DMS114 treated with DMSO at 0.1 percent for 48 hours (cell line): ENCODE data around the gene NRAS.
"Not testable (repeated sequence)": the region's sequence is repeated elsewhere in the genome, so short reads cannot be mapped to it uniquely, and the experiment has no call there.

ENCODE experiments used
- DNase-seq: peaks from one replicate; lab custom pipeline; 2025; ENCODE audit not compliant: unreplicated experiment; lab: John Stamatoyannopoulos, UW

NRAS gene

GRCh38 chr1:114716304-114717170 is at the start of gene NRAS:
NRAS (minus strand) TSS chr1:114716771; CDS start chr1:114716160, 611 bp downstream.
- DNase-seq = peak; percentile 86

DNA sequence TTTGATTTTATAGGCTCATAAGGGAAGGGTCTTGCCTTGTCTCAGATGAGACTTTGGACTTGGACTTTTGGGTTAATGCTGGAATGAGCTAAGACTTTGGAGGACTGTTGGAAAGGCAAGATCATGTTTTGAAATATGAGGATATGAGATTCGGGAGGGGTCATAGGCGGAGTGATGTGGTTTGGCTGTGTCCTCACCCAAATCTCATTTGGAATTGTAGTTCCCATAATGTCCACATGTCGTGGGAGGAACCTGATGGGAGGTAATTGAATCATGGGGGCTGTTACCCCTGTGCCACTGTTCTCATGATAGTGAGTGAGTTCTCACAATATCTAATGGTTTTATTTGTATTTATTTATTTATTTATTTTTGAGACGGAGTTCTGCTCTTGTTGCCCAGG is 48.1 kb upstream of the NRAS start:
- DNase-seq = no peak

GRCh38 chr1:114758256-114758832 is 41.8 kb upstream of the NRAS start:
- DNase-seq = no peak

DNA sequence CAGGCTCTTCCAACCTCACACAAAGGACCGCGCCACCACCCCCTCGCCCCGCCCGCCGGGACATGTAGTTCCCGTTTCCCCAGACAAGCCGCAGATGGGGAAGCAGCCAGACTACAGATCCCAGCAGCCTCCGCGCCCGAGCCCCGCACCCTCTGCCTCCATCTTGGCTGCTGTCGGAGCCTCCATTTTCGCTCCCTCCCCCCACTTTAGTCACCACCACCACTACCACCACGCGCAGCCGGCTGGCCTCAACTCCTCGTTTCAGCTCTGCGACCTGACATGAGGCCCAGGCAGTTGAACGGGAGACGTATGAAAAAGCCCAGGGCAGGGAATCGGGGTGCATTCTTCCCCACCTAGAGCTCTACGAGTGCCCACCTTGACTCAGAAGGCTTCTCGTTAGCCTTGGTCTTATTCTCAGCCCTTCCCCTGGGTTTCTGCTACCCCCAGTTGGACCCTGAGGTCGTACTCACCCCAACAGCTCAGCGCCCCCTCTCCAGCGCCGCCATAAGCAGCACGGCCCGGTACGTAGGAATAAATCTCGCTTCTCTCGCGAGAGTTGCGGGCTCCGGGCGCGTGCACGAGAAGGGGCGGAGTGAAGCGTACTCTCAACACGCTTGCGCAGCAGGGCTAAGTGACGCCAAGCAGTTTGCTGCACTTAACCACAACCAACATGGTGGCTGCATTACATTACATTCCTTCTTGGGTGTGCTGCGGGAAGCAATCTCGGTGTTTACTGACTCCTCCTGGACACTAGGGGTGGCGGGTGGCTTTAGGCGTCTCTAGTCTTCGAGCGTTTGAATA is 41.1 kb upstream of the NRAS start, which contains the start of gene CSDE1:
Gene CSDE1 (minus strand): TSS at position 530 of the 801 bp plus-strand sequence. CDS start 18,094 bp downstream, outside the sequence.
- DNase-seq = peak; percentile 96

GRCh38 chr1:114756949-114757454 is 40.4 kb upstream of the NRAS start:
- DNase-seq = no peak

DNA sequence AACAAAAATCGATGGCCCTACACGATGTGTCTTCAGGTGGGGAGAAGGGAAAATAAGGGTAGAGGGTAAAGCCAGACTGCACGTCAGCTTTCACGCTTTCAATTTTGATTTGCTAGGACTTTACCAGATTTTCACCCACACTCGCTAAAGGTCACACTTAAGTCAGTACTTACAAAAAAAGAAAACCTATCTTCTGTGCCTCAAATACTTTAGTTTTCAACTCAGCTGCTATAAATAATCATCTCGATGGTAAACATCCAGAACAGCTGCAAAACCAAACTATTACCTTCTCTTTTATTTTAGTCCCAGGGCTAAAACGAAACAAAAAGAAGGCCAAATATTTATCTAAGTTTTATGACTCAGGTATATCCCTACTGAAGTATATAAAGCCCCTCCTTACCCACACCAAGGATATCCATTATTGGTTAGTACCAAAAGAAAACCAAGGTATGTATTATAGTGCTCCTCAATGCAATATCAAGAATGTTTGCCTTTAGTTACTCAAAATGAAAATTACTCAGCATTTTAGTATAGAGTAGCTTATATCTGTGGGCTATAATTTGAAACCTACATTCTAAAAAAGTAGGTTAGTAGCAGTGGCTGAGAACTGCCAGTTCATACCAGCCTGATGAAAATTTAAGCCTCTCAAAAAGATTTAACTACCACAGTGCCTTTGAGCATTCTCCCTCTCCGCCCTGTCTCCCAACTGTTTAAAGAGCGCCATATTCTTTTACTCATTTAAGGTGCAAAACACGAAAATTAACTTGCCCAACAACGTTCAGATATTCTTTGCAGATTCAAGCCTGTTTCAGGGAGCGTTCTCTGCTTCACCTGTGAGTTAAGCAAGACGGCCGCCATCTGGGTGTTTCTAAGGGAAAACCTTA is 39.7 kb upstream of the NRAS start:
- no peak for DNase-seq

DNA sequence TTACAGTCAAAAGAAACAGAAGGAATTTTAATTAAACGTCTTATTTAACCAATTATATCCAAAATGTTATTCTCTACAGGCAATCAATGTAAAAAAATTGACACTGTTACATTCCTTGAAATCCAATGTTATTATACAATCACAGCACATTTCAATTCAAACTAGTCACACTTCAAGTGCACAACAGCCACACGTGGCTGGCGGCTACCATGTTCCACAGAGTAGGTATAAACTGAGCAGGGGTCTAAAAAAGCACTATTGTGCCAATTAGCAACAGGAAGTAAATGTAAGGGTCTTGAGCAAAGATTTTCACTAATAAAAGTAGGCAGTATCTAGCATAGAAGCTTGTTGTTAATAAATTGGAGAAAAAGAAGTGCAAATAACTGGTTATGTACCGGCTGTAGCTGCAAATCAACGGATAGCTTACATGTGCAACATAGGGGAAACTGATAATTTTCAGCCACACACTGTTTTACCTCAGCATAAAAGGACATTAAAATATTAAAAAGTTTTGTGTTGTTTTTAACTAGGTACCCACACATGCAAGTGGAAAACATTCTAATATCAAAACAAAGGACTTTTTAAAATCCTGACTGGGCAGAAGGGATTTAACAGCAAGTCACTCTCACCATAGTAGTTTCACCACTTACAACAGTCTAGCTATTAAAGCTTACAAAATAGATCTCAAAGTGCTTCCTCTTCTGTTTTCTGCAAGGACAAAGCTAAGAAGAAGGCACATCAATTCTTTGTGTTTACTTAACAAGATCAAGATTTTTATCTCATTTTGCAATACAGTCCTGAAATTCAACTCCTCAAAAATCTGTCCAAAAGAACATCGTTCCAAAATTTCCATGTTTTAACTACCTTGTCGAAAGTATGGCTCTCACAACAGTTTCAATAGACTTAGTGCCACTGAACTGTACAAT is 38.7 kb upstream of the NRAS start:
- DNase-seq = no peak

DNA sequence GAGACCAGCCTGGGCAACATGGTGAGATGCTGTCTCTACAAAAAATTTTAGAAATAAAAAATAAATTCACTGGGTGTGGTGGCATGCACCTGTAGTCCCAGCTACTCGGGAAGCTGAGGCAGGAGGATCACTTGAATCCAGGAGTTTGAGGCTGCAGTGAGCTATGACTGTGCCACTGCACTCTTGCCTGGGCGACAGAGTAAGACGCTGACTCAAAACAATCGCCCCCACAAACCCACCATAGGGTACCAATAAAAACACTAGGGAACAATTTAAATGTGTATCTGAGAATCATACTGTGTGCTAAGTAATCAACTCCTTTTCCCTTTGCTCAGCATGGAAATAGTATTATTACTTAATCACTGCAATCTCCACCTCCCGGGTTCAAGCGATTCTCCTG is 37.1 kb upstream of the NRAS start:
- DNase-seq = not testable (repeated sequence)

DNA sequence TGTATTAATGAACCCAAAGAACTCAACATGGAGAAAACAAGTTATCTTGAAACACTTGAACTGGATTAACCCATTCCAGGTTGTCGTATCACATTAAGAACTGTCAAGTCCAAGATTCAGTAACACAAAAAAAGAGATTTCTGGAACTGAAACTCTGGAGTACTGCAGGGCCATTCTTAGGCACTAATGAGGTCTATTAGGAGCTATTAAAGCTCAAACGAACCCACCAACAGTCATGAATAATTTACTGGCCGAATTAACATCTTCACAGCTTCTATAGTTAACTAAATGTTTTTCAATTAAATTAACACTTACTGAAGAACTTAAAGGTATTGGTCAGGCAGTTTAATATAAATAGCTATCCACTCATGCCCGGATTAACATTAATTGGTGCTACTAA is 36.6 kb upstream of the NRAS start:
- DNase-seq = no peak

DNA sequence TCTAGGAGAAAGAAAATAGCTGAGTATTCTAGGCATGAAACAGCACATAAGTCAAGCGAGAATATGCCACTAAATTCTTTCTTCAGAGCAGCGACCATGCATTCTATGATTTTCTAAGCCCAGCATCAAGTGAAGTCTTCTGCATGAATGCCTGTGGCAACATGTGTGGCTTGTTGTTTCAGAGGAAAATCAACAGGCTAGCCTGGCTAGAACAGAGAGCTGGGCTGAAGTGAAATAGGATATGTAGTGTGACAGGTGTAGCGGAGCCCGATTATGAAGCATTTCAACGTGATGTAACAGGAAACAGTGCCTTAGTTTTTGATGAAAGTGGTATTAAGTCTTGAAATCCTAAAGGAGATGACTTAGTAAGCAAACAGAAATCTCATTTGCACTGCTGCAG is 34.2 kb upstream of the NRAS start:
- no peak for DNase-seq

- DNase-seq = no peak
These were observed 33.3 kb upstream of the NRAS start for GRCh38 chr1:114749835-114750234.

DNA sequence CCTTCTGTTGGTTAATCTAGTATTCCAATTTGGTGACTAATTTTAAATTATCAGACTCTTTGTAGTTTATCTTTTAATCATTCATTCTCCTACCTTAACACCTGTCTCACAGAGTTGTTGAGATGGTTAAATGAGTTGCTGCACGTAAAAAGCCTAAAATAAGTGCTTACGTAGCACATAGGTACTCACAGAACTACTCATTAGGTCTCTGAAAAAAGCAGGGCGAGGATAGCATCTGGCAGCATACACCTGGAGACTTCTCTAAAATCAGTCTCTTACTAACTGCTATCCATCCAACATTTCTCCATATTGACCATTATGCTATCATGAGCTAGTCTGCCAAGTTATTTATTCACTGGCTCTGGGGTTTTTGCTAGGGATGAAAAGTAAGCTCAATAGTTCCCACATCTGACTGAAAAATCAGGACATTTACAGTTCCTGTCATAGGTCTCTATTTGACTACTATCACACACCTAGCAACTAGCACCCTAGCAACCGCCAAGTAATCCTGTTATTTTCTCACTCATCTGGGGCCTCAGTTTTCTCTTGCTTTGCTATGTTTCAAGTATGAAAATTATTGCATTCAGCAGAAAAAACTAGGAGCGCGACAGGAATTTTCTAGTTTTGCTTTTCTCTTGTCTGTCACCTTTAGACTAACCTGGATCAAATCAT is 30.0 kb upstream of the NRAS start:
- no peak for DNase-seq

- DNase-seq = no peak
These were observed 28.7 kb upstream of the NRAS start for GRCh38 chr1:114745291-114745690.

DNA sequence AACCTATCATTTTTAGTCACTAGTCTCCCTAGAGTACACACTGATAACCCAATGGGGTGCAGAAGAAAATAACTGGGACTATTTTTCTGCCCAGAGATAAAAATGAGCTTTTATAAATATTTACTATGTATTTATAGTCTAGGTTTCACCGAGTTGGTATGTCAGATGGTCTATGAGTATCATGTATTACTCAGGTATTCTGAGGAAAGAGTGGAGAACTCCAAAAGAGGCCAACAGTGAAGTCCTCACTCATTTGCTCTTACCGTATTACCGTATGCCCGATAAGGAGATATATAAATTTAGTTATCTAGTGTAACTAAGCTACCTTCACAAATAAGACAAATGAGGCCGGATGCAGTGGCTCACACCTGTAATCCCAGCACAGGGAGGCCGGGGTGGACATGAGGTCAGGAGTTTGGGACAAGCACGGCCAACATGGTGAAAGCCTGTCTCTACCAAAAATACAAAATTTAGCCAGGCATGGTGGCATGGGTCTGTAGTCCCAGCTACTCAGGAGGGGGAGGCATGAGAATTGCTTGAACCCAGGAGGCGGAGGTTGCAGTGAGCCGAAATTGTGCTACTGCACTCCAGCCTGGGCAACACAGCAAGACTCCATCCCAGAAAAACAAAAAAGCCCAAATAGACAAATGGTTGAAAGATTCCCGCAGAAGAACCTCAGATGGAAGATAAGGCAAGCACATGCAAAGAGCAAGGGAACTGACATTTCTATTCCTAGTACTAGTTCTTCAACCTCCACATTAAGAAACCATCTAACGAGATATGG is 25.6 kb upstream of the NRAS start:
- DNase-seq = no peak

DNA sequence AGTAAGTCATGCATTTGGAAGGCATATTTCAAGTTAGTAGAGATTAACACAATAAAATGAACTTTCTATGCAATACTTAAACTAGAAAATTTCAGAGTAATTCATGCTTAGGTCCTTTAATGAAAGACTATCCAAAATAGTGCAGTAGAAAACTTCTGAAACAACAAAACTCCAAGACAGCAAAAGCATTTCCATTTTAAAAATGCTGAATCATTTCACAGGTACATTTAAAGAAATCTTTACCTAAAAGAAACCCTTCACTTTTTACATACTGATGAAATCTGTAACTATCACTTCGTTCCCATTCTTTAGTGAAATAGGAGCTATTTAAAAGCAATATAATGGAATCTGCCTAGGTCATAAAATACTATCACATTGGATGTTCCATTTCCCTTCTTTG is 23.8 kb upstream of the NRAS start:
- no peak for DNase-seq

DNA sequence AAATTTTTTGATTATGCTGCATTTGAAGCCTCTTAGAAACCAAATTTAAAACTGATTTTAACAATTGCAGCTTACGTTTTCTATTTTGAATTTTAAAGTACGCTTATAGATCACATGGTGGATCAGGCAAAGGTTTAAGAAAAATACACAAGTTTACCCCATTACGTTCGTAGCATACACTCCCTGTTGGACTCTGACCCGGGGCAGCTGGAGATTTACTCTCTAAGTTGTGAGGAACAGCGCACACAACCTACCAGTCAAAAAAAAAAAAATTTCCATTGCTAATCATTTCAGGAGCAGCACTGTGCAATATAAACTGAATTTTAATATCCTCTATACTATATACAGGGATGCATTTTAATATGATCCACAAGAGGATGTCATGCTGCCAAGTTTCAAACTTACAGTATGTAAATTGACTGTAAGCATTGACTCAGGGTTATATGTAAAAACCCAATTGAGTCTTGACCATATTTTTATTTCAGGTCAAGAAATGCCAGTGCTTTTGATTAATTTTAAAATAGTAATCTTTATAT is 20.8 kb upstream of the NRAS start:
- DNase-seq = no peak

- DNase-seq = no peak
These were observed 18.9 kb upstream of the NRAS start for GRCh38 chr1:114735479-114735878.

GRCh38 chr1:114729782-114730181 is 13.2 kb upstream of the NRAS start:
- no peak for DNase-seq
